DMS114 treated with DMSO at 0.1 percent for 48 hours (cell line): ENCODE results near the gene ARID5B.
"Not testable (repeated sequence)": the region's sequence is repeated elsewhere in the genome, so short reads cannot be mapped to it uniquely, and the experiment has no call there.

ENCODE experiments used
- DNase-seq: peaks from one replicate; lab custom pipeline; 2025; ENCODE audit not compliant: unreplicated experiment; lab: John Stamatoyannopoulos, UW

The ARID5B gene

GRCh38 chr10:61964059-61964709 is 62.7 kb downstream of the ARID5B start:
- no peak for DNase-seq

GRCh38 chr10:61964949-61965702 is 63.6 kb downstream of the ARID5B start:
- DNase-seq: no peak

- DNase-seq: no peak
Measured at GRCh38 chr10:61965703-61966395, 64.3 kb downstream of the ARID5B start.

- DNase-seq: no peak
Measured at GRCh38 chr10:61967298-61967697, 65.8 kb downstream of the ARID5B start.

- peak; percentile 78 for DNase-seq
Measured at GRCh38 chr10:61970182-61971002, 68.9 kb downstream of the ARID5B start.

- no peak for DNase-seq
Measured at GRCh38 chr10:61971003-61971325, 69.5 kb downstream of the ARID5B start.

GRCh38 chr10:61973169-61973568 is 71.7 kb downstream of the ARID5B start:
- DNase-seq: no peak

- no peak for DNase-seq
Measured at GRCh38 chr10:61973906-61974305, 72.4 kb downstream of the ARID5B start.

GRCh38 chr10:61974601-61975390 is 73.3 kb downstream of the ARID5B start:
- DNase-seq: no peak

GRCh38 chr10:61975391-61975932 is 74.0 kb downstream of the ARID5B start:
- no peak for DNase-seq

- not testable (repeated sequence) for DNase-seq
Measured at GRCh38 chr10:61976951-61977721, 75.6 kb downstream of the ARID5B start.

- DNase-seq: no peak
Measured at GRCh38 chr10:61978965-61979364, 77.5 kb downstream of the ARID5B start.

- DNase-seq: no peak
Measured at GRCh38 chr10:61981460-61981859, 80.0 kb downstream of the ARID5B start.

- no peak for DNase-seq
Measured at GRCh38 chr10:61983255-61983654, 81.8 kb downstream of the ARID5B start.

GRCh38 chr10:61984803-61985418 is 83.4 kb downstream of the ARID5B start:
- no peak for DNase-seq

GRCh38 chr10:61985715-61986114 is 84.2 kb downstream of the ARID5B start:
- no peak for DNase-seq

GRCh38 chr10:61986382-61986781 is 84.9 kb downstream of the ARID5B start:
- no peak for DNase-seq

GRCh38 chr10:61986788-61987492 is 85.4 kb downstream of the ARID5B start:
- no peak for DNase-seq
